Mucosa of descending colon (tissue), 3 donors: ENCODE data around the gene CCNF. TPM values are rescaled to one million over a fixed set of nuclear protein-coding genes. Genes with fewer than 3 reads are reported as not detected.

Experiments used
- ATAC-seq: fragments of 200-7000 bp; cut with Tn5 transposase; one replicate; pipeline ENCODE4 v1.9.1; 2020; ENCODE audit warnings: mild to moderate bottlenecking, moderate library complexity
- DNase-seq, 3 donors: peaks; one replicate each; pipeline ENCODE4 v3.0.0-alpha.2; 2020
- H3K36me3 ChIP-seq: fragments of 200-600 bp; one replicate; pipeline ENCODE4 v1.8.0; 2021; ENCODE audit warnings: low read depth, mild to moderate bottlenecking
- H3K4me1 ChIP-seq: fragments of 200-600 bp; one replicate; pipeline ENCODE4 v1.8.0; 2021; ENCODE audit warnings: low read depth, mild to moderate bottlenecking
- H3K4me3 ChIP-seq: fragments of 200-600 bp; one replicate; pipeline ENCODE4 v1.8.0; 2021; ENCODE audit warnings: mild to moderate bottlenecking
- H3K9me3 ChIP-seq: fragments of 200-600 bp; one replicate; pipeline ENCODE4 v1.8.0; 2021; ENCODE audit warnings: mild to moderate bottlenecking
- intact Hi-C, 2 donors: fragments of 100-400 bp; cut with DNase I in 1 of 2; cut with micrococcal nuclease in 1 of 2; formaldehyde crosslinking; loops; one replicate each; pipeline versions ENCODE4 v1.11.0 to v1.11.1; 2022; cut with DNase I, micrococcal nuclease
- total RNA-seq, 3 donors: library from RNA; stranded (reverse); fragmentation: NEBNext Ultra II Directional in 2 of 3; extraction: Animal tissue kit (Norgen Biotek cat#: 25700) in 2 of 3; gene quantifications; one replicate each; pipeline versions ENCODE4 v1.2.1 to v1.2.4, GENCODE V29; 2021 to 2023
- TF ChIP-seq, protein P1 (sequence below): fragments of 200-600 bp; IDR thresholded peaks from one replicate; pipeline ENCODE4 v1.8.0; 2022; ENCODE audit warnings: antibody characterized with exemption, mild to moderate bottlenecking
- donor health status: DM: no; HTN: no; CAD: no; lungs with moderate emphysema.
- donor health status: DM: no; HTN: no; CAD: no.
- donor health status: DM: no; HTN: yes; CAD: no.

CCNF gene
- total RNA-seq, 3 donors from 2014 or later = 3.4 to 12.7 (median 3.7) TPM

GRCh38 chr16:2468725-2469398 lies 39.6 kb downstream of the CCNF start:
- Histone ChIP-seq H3K4me3 (no peak overlapping the region), H3K9me3 (no peaks in the 10 kb centered on the region), H3K36me3 (no peaks in the 10 kb centered on the region), H3K4me1 (peaks cover 37% of the 10 kb centered on the region)
- intact Hi-C loops = no loop called here
- ATAC-seq (no peak), DNase-seq (no peak)
- TF ChIP-seq, protein P1, sequence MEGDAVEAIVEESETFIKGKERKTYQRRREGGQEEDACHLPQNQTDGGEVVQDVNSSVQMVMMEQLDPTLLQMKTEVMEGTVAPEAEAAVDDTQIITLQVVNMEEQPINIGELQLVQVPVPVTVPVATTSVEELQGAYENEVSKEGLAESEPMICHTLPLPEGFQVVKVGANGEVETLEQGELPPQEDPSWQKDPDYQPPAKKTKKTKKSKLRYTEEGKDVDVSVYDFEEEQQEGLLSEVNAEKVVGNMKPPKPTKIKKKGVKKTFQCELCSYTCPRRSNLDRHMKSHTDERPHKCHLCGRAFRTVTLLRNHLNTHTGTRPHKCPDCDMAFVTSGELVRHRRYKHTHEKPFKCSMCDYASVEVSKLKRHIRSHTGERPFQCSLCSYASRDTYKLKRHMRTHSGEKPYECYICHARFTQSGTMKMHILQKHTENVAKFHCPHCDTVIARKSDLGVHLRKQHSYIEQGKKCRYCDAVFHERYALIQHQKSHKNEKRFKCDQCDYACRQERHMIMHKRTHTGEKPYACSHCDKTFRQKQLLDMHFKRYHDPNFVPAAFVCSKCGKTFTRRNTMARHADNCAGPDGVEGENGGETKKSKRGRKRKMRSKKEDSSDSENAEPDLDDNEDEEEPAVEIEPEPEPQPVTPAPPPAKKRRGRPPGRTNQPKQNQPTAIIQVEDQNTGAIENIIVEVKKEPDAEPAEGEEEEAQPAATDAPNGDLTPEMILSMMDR = no peak

DNA sequence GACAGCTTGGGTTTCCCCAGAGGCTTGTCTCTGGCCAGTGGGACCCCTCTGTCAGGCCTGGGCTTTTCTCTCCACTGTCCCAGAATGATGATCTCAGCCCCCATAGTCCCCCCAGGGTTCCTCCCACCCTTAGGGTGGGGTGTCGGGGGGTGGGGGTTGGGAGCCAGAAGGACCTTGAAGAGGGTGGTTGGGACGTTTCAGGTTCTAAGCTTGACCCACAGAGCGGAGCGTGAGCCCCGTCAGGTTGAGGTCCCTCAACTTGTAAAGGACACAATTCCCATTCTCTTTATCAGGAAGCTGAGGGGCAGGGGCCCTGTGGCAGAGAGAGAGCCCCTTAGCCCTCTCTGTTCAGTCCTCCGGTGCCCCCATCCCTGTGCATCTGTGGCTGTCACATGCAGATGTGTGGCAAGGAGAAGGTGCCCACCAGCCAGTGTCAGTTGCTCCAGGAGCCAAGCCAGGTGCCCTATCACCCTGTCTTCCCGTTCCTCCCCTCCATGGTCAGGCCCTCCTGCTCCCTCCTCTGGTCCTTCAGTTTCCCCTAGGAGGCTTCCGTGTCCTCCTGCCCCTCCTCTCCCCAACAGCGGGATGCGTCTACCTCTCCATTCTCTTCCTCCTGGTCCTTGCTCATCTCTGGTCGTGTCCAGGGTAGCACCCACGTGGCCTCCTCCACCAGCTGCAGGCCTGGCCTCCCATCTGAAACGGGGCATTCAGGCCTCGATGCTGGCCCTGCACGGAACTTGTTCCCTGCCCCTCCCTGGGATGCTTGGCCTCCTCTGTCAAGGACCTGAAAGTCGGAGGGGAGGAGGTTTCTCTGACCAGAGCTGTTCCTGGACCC lies 40.4 kb downstream of the CCNF start:
- H3K4me1 ChIP-seq = peaks cover 37% of the 10 kb centered on the region
- H3K4me3 ChIP-seq = no peak overlapping the region
- intact Hi-C loops = no loop called here
- no peaks in the 10 kb centered on the region for H3K9me3 ChIP-seq
- ATAC-seq = no peak
- TF ChIP-seq, protein P1 = no peak
- no peaks in the 10 kb centered on the region for H3K36me3 ChIP-seq
- no peak for DNase-seq

- Histone ChIP-seq H3K4me1 (peaks cover 37% of the 10 kb centered on the region), H3K36me3 (no peaks in the 10 kb centered on the region), H3K4me3 (no peak overlapping the region), H3K9me3 (no peaks in the 10 kb centered on the region)
- intact Hi-C loops = no loop called here
- DNase-seq (no peak), ATAC-seq (no peak)
- TF ChIP-seq, protein P1 = no peak
Observed at GRCh38 chr16:2470234-2470601, 41.0 kb downstream of the CCNF start.

- Histone ChIP-seq H3K9me3 (no peaks in the 10 kb centered on the region), H3K4me3 (no peak overlapping the region), H3K4me1 (peaks cover 38% of the 10 kb centered on the region), H3K36me3 (no peaks in the 10 kb centered on the region)
- TF ChIP-seq, protein P1 = no peak
- intact Hi-C loops = no loop called here
- ATAC-seq (no peak), DNase-seq (no peak)
Observed at GRCh38 chr16:2470603-2471015, 41.4 kb downstream of the CCNF start.

DNA sequence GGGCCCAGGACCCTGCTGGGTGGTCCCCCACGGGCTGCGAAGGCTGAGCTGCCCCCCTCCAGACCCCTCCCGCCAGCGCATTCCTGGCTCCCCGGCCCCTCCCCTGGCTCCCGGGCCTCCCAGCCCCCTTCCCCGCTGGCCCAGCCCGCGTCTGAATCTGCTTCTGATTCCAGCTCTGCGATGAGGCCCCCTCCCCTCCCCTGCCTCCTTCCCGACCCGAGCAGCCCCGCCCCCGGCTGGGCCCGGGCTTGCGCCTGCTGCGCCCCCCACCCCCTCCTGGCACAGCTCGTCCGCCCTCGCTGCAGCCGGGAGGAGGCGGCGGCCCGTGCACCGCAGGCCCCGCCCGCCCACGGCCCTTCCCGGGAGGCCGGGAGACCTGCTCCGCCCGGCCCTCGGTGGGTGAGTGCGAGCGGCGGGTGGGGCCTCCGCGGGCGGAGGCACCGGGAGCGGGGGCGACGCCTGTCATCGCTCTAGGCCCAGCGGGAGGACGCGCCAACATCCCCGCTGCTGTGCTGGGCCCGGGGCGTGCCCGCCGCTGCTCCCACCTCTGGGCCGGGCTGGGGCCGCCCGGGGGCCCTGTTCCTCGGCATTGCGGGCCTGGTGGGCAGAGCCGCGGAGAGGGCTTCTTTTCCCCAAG lies 41.9 kb downstream of the CCNF start, which contains the start of gene NTN3:
Gene NTN3 (plus strand): TSS at position 282 of the 637 bp plus-strand sequence. CDS start 405 bp downstream, outside the sequence.
- ATAC-seq = no peak
- no peak within 1 kb of the TSS for H3K4me3 ChIP-seq
- H3K9me3 ChIP-seq = no peaks in the 10 kb centered on the region
- H3K36me3 ChIP-seq = no peaks in the 10 kb centered on the region
- DNase-seq = peak in 1 of 3 donors; percentile 42
- TF ChIP-seq, protein P1 = no peak
- intact Hi-C loops = no loop called here
- peaks cover 43% of the 10 kb centered on the region for H3K4me1 ChIP-seq
